Natural killer cell (primary cell): Measurements from ENCODE around the gene YARS1. TPM values are rescaled to one million over a fixed set of nuclear protein-coding genes. Genes with fewer than 3 reads are reported as not detected.

Experiments used
- ATAC-seq, 3 donors: fragments of 150-1000 bp in 2 of 3; fragments of 200-7000 bp in 1 of 3; cut with Tn5 transposase; 1 replicate in 1 of 3; 2 replicates in 2 of 3; pipeline ENCODE4 v1.10.0; 2021; ENCODE audit warnings: mild to moderate bottlenecking in 2 of 3, moderate library complexity in 2 of 3
- DNase-seq, 2 donors: peaks; one replicate each; pipeline versions ENCODE4 v3.0.0 to v3.0.0-alpha.2; 2013 to 2021; ENCODE audit warnings: mixed read lengths in 1 of 2
- H3K27ac ChIP-seq: one replicate; pipeline ENCODE4 v1.5.1; 2013; ENCODE audit warnings: mild to moderate bottlenecking, low read length
- H3K27me3 ChIP-seq: one replicate; pipeline ENCODE4 v1.6.1; 2013; ENCODE audit warnings: low read length; ENCODE audit not compliant: control insufficient read depth, insufficient read depth
- H3K36me3 ChIP-seq: one replicate; pipeline ENCODE4 v1.6.1; 2013; ENCODE audit warnings: low read length; ENCODE audit not compliant: control insufficient read depth, insufficient read depth
- H3K4me1 ChIP-seq: one replicate; pipeline ENCODE4 v1.6.1; 2013; ENCODE audit warnings: low read length; ENCODE audit not compliant: control insufficient read depth, insufficient read depth
- H3K4me3 ChIP-seq: one replicate; pipeline ENCODE4 v1.5.1; 2013; ENCODE audit warnings: low read length
- H3K9me3 ChIP-seq: one replicate; pipeline ENCODE4 v1.6.1; 2013; ENCODE audit warnings: low read length; ENCODE audit not compliant: control insufficient read depth, insufficient read depth
- H3K27ac Mint-ChIP-seq, 2 donors: one replicate each; pipeline ENCODE4 v1.8.0; 2022; ENCODE audit warnings: mild to moderate bottlenecking in 2 of 2, mixed read lengths in 2 of 2, moderate library complexity in 1 of 2
- H3K27me3 Mint-ChIP-seq, 2 donors: one replicate each; pipeline ENCODE4 v1.8.0; 2022; ENCODE audit warnings: low read depth in 2 of 2, mixed read lengths in 2 of 2
- H3K36me3 Mint-ChIP-seq: one replicate; pipeline ENCODE4 v1.8.0; 2022; ENCODE audit warnings: mixed read lengths
- H3K4me1 Mint-ChIP-seq, 2 donors: one replicate each; pipeline ENCODE4 v1.8.0; 2022; ENCODE audit warnings: mixed read lengths in 2 of 2
- H3K4me3 Mint-ChIP-seq: one replicate; pipeline ENCODE4 v1.8.0; 2022; ENCODE audit warnings: mild to moderate bottlenecking, moderate library complexity, mixed read lengths
- H3K9me3 Mint-ChIP-seq, 2 donors: one replicate each; pipeline ENCODE4 v1.8.0; 2022; ENCODE audit warnings: mixed read lengths in 2 of 2
- WGBS: methylation state at CpG from one replicate; pipeline ENCODE4 v1.1.7; 2013; ENCODE audit warnings: missing lambda C conversion rate; ENCODE audit not compliant: insufficient coverage; 5-methylcytosine and 5-hydroxymethylcytosine counted together
- intact Hi-C: fragments of 100-400 bp; cut with micrococcal nuclease; formaldehyde crosslinking; loops from one replicate; pipeline ENCODE4 v1.14.2; 2022
- total RNA-seq, 4 donors: library from RNA; stranded (reverse); fragments of 120-200 nt in 1 of 4; gene quantifications; one replicate each; pipeline versions ENCODE4 v1.2.3 to v1.2.4, GENCODE V29; 2013 to 2022
- TF ChIP-seq, protein P1 (sequence below): fragments of 200-600 bp; IDR thresholded peaks from one replicate; pipeline ENCODE4 v1.8.0; 2022; ENCODE audit warnings: antibody characterized with exemption

Gene YARS1
- total RNA-seq, 3 donors from 2014 or later (not counting 1 experiment from before 2014, with no cell fraction given), result 163 to 223 (median 197) TPM

DNA sequence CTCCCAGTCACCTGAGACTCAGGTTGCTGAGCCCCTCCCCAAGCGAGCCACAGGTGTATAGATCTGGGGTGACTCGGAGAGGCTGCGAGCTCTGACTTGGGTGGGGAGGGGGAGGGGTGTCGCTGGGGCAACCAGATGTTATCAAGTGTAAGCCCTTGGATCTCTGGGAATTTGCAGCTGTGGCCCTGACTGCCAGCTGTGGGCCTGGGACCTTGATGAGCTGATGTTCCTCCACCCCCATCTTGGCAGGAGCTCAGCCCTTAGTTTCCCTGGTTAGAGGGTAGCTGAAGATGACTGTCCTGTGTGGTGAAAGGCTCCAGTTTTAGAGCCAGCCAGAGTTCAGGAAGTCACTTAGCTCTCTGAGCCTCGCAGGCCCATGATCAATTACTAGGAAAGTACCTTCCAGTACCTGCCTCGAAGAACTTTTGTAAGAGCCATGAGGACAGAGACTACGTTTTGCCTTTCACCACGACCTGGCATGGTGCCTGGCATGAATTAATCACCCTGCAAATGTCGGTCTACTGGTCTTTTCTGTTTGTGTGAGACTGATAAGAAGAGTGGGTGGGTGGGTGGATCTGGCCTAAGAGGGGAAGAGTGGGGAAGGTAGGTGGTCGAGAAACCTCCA lies 55.8 kb downstream of the YARS1 start:
- H3K4me3 ChIP-seq, result no peak overlapping the region
- H3K4me3 Mint-ChIP-seq, result no peak overlapping the region
- H3K4me1 ChIP-seq, result no peaks in the 10 kb centered on the region
- TF ChIP-seq, protein P1, sequence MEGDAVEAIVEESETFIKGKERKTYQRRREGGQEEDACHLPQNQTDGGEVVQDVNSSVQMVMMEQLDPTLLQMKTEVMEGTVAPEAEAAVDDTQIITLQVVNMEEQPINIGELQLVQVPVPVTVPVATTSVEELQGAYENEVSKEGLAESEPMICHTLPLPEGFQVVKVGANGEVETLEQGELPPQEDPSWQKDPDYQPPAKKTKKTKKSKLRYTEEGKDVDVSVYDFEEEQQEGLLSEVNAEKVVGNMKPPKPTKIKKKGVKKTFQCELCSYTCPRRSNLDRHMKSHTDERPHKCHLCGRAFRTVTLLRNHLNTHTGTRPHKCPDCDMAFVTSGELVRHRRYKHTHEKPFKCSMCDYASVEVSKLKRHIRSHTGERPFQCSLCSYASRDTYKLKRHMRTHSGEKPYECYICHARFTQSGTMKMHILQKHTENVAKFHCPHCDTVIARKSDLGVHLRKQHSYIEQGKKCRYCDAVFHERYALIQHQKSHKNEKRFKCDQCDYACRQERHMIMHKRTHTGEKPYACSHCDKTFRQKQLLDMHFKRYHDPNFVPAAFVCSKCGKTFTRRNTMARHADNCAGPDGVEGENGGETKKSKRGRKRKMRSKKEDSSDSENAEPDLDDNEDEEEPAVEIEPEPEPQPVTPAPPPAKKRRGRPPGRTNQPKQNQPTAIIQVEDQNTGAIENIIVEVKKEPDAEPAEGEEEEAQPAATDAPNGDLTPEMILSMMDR, result no peak
- no peaks in the 10 kb centered on the region for H3K27me3 ChIP-seq
- intact Hi-C loops, result no loop called here
- no peaks in the 10 kb centered on the region for H3K36me3 ChIP-seq
- H3K27me3 Mint-ChIP-seq, result no peaks in the 10 kb centered on the region
- no peaks in the 10 kb centered on the region for H3K36me3 Mint-ChIP-seq
- H3K9me3 Mint-ChIP-seq, result no peaks in the 10 kb centered on the region
- H3K27ac ChIP-seq, result no peak overlapping the region
- no peak overlapping the region for H3K27ac Mint-ChIP-seq
- H3K4me1 Mint-ChIP-seq, result peaks cover 5 to 8% of the 10 kb centered on the region in 2 donors
- H3K9me3 ChIP-seq, result no peaks in the 10 kb centered on the region
- 50% methylated on average over 10 of the region's 10 CpGs for WGBS
- ATAC-seq (no peak), DNase-seq (peak in 1 of 2 donors; percentile 37)

DNA sequence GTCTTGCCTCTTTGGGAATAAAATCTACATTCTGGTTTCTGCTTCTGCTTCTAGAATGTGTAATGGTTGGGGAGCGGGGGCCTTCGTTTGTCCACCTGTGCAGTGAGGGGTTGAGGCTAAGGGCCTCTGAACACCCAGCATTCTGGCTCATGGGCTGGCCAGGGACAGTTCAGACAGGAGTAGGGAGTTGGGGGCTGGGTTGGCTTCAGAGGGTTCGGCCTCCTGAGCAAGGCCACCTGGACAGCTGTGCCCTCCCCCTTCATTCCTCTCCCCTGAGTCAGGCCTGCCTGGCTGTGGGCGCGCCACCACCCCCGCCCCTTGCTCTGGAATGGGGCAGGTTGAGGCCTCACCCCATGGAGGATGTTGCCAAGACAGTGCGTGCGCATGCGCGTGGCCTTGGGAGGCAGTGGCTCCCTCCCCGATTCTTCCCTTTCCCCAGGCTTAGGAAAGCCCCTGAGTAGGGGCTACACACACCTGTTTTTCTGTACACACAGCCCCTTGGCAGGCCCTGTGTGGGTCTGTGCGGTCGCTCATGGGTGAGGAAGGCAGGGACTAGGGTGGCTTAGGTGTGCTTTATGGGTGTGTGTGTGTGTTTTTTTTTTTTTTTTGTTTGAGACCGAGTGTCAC lies 57.0 kb downstream of the YARS1 start:
- Mint-ChIP-seq H3K36me3 (no peaks in the 10 kb centered on the region), H3K27ac (no peak overlapping the region), H3K4me3 (no peak overlapping the region), H3K9me3 (no peaks in the 10 kb centered on the region), H3K27me3 (no peaks in the 10 kb centered on the region), H3K4me1 (peaks cover 9 to 12% of the 10 kb centered on the region in 2 donors)
- intact Hi-C loops, result no loop called here
- WGBS, result 93% methylated on average over 13 of the region's 14 CpGs
- TF ChIP-seq, protein P1, result no peak
- ATAC-seq (no peak), DNase-seq (no peak)
- Histone ChIP-seq H3K4me3 (no peak overlapping the region), H3K27ac (no peak overlapping the region), H3K9me3 (no peaks in the 10 kb centered on the region), H3K27me3 (no peaks in the 10 kb centered on the region), H3K4me1 (no peaks in the 10 kb centered on the region), H3K36me3 (no peaks in the 10 kb centered on the region)

DNA sequence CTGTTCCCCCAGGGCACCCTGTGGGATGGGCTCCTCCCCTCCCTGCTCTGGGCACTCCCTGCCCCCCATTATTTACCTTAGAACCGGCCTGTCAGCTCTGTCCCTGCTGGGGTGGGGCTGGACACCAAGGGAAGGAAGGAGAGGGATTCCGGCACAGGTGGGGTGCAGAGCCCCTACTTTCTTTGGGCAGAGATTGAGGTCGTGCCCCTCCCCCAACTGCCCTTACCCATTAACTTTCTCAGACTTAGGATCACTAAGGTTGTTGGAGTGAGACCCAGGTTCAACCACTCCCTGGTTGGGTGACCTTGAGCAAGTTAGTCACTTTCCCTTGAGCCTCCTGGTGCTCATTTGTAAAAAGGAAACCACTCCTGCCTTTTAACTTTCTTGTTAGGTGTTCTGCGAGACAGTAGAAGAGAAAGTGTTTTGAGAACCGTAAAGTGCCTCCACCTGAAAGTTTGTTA lies 57.6 kb downstream of the YARS1 start:
- Mint-ChIP-seq H3K4me3 (no peak overlapping the region), H3K27ac (no peak overlapping the region), H3K36me3 (no peaks in the 10 kb centered on the region), H3K9me3 (no peaks in the 10 kb centered on the region), H3K4me1 (peaks cover 9 to 13% of the 10 kb centered on the region in 2 donors), H3K27me3 (no peaks in the 10 kb centered on the region)
- Histone ChIP-seq H3K4me3 (no peak overlapping the region), H3K36me3 (no peaks in the 10 kb centered on the region), H3K27ac (no peak overlapping the region), H3K27me3 (no peaks in the 10 kb centered on the region), H3K4me1 (peaks cover 1% of the 10 kb centered on the region), H3K9me3 (no peaks in the 10 kb centered on the region)
- intact Hi-C loops, result no loop called here
- DNase-seq (no peak), ATAC-seq (no peak)
- WGBS, result 49% methylated on average over 3 of the region's 5 CpGs
- TF ChIP-seq, protein P1, result no peak
